Vagina (tissue), 2 donors: ENCODE data around the gene KCTD10. TPM values are rescaled to one million over a fixed set of nuclear protein-coding genes. Genes with fewer than 3 reads are reported as not detected.

Experiments used
- DNase-seq, 2 donors: peaks; one replicate each; pipeline ENCODE4 v3.0.0-alpha.2; 2017; ENCODE audit errors: extremely low spot score in 2 of 2
- H3K27ac ChIP-seq: fragments of 200-600 bp; sonication (generic); one replicate; pipeline ENCODE4 v1.5.1; 2019
- H3K27me3 ChIP-seq: fragments of 200-600 bp; sonication (generic); one replicate; pipeline ENCODE4 v1.5.1; 2019
- H3K36me3 ChIP-seq, 2 donors: fragments of 200-600 bp; sonication (generic); one replicate each; pipeline ENCODE4 v1.5.1; 2017 to 2019
- H3K4me1 ChIP-seq: fragments of 200-600 bp; sonication (generic); one replicate; pipeline ENCODE4 v1.5.1; 2019
- H3K4me3 ChIP-seq, 2 donors: fragments of 200-600 bp; sonication (generic); 1 replicate in 1 of 2; 2 replicates in 1 of 2; pipeline ENCODE4 v1.5.1; 2016 to 2019
- H3K9me3 ChIP-seq: fragments of 200-600 bp; sonication (generic); one replicate; pipeline ENCODE4 v1.5.1; 2019
- CTCF ChIP-seq, 3 experiments: fragments of 450-650 bp in 2 of 3; fragments of 200-600 bp in 1 of 3; sonication (generic) in 1 of 3; IDR thresholded peaks; one replicate each; pipeline ENCODE4 v1.5.1; 2017 to 2019; ENCODE audit warnings: antibody characterized with exemption in 3 of 3, mild to moderate bottlenecking in 2 of 3, moderate library complexity in 2 of 3
- POLR2A ChIP-seq, 2 donors: fragments of 450-650 bp; IDR thresholded peaks; one replicate each; pipeline ENCODE4 v1.6.1; 2017; ENCODE audit warnings: antibody characterized with exemption in 2 of 2, mild to moderate bottlenecking in 2 of 2, moderate library complexity in 2 of 2
- POLR2AphosphoS5 ChIP-seq, 2 donors: sonication (generic); formaldehyde crosslinking; IDR thresholded peaks; one replicate each; pipeline ENCODE4 v1.9.0; 2017; ENCODE audit warnings: antibody characterized with exemption in 2 of 2, mild to moderate bottlenecking in 2 of 2, low read depth in 1 of 2; ENCODE audit not compliant: insufficient read depth in 1 of 2
- intact Hi-C: fragments of 100-400 bp; cut with DNase I; formaldehyde crosslinking; loops from one replicate; pipeline ENCODE4 v1.15.1; 2023
- total RNA-seq: library from RNA; depleted of rRNA; stranded (reverse); fragments of >200 nt; gene quantifications from one replicate; pipeline ENCODE4 v1.2.3, GENCODE V29; 2016

Gene KCTD10
- total RNA-seq, 1 donor from 2014 or later, result 86.2 TPM

- Histone ChIP-seq H3K36me3 (peaks cover 0 to 32% of the 10 kb centered on the region in 2 donors), H3K4me3 (no peak overlapping the region), H3K27me3 (no peaks in the 10 kb centered on the region), H3K4me1 (peaks cover 99% of the 10 kb centered on the region), H3K9me3 (no peaks in the 10 kb centered on the region), H3K27ac (peak overlapping the region; percentile 94)
- TF ChIP-seq CTCF (IDR thresholded peaks at IDR 0.05) (no peak), POLR2A (IDR thresholded peaks at IDR 0.05) (no peak)
- intact Hi-C loops, result no loop called here
- no peak for DNase-seq
These were observed 12.3 kb downstream of the KCTD10 start for GRCh38 chr12:109464642-109465351.

GRCh38 chr12:109463756-109464155 is 13.3 kb downstream of the KCTD10 start:
- TF ChIP-seq POLR2A (IDR thresholded peaks at IDR 0.05) (no peak), CTCF (IDR thresholded peaks at IDR 0.05) (no peak), POLR2AphosphoS5 (IDR thresholded peaks at IDR 0.05; ENCODE audit: insufficient read depth in 1 of 2, low read depth in 1 of 2) (peak in 1 of 2 donors; percentile 6)
- intact Hi-C loops, result no loop called here
- Histone ChIP-seq H3K9me3 (no peaks in the 10 kb centered on the region), H3K4me1 (peaks cover 100% of the 10 kb centered on the region), H3K36me3 (peaks cover 0 to 30% of the 10 kb centered on the region in 2 donors), H3K4me3 (peak overlapping the region in 1 of 2 donors; percentile 27), H3K27ac (peak overlapping the region; percentile 94), H3K27me3 (no peaks in the 10 kb centered on the region)
- DNase-seq, result no peak

- peaks cover 0 to 30% of the 10 kb centered on the region in 2 donors for H3K36me3 ChIP-seq
- no peak for DNase-seq
- H3K9me3 ChIP-seq, result no peaks in the 10 kb centered on the region
- TF ChIP-seq POLR2A (IDR thresholded peaks at IDR 0.05), result no peak
- TF ChIP-seq POLR2AphosphoS5 (IDR thresholded peaks at IDR 0.05; ENCODE audit: insufficient read depth in 1 of 2, low read depth in 1 of 2), result peak; percentile 65 to 94
- peak overlapping the region; percentile 10 to 27 for H3K4me3 ChIP-seq
- intact Hi-C loops, result no loop called here
- peak overlapping the region; percentile 94 for H3K27ac ChIP-seq
- H3K27me3 ChIP-seq, result no peaks in the 10 kb centered on the region
- peaks cover 100% of the 10 kb centered on the region for H3K4me1 ChIP-seq
These were observed 14.0 kb downstream of the KCTD10 start for GRCh38 chr12:109462868-109463692.

- DNase-seq, result peak in 1 of 2 donors; percentile 92
- peak; percentile 82 to 84 for TF ChIP-seq POLR2AphosphoS5 (IDR thresholded peaks at IDR 0.05; ENCODE audit: insufficient read depth in 1 of 2, low read depth in 1 of 2)
- TF ChIP-seq CTCF (IDR thresholded peaks at IDR 0.05), result no peak
- TF ChIP-seq POLR2A (IDR thresholded peaks at IDR 0.05), result no peak
- peak overlapping the region in 1 of 2 donors; percentile 3 for H3K4me3 ChIP-seq
- intact Hi-C loops, result no loop called here
- peak overlapping the region; percentile 94 for H3K27ac ChIP-seq
- peaks cover 100% of the 10 kb centered on the region for H3K4me1 ChIP-seq
- peaks cover 0 to 31% of the 10 kb centered on the region in 2 donors for H3K36me3 ChIP-seq
- H3K27me3 ChIP-seq, result no peaks in the 10 kb centered on the region
- no peaks in the 10 kb centered on the region for H3K9me3 ChIP-seq
These were observed 15.0 kb downstream of the KCTD10 start for GRCh38 chr12:109461846-109462756.
